KMS-11 (cell line): ENCODE measurements around the gene CAMKV.

Experiments used
- H2AFZ ChIP-seq: fragments of 200-600 bp; sonication (generic); 2 replicates; pipeline ENCODE4 v1.6.1; 2016; ENCODE audit warnings: antibody characterized with exemption, mixed run types, low read depth
- H3K27ac ChIP-seq: fragments of 200-600 bp; sonication (generic); 2 replicates; pipeline ENCODE4 v1.6.1; 2016; ENCODE audit warnings: mild to moderate bottlenecking, mixed run types
- H3K27me3 ChIP-seq: fragments of 200-600 bp; sonication (generic); 2 replicates; pipeline ENCODE4 v1.6.1; 2017; ENCODE audit warnings: mild to moderate bottlenecking, low read depth, mixed run types, moderate library complexity; ENCODE audit not compliant: insufficient read depth
- H3K36me3 ChIP-seq: fragments of 200-600 bp; sonication (generic); 2 replicates; pipeline ENCODE4 v1.6.1; 2017; ENCODE audit warnings: mild to moderate bottlenecking, mixed run types; ENCODE audit not compliant: insufficient read depth
- H3K4me1 ChIP-seq: fragments of 200-600 bp; sonication (generic); 2 replicates; pipeline ENCODE4 v1.6.1; 2016; ENCODE audit warnings: mild to moderate bottlenecking, low read depth, mixed run types; ENCODE audit not compliant: poor library complexity, severe bottlenecking
- H3K4me2 ChIP-seq: fragments of 200-600 bp; sonication (generic); 2 replicates; pipeline ENCODE4 v1.7.0; 2016; ENCODE audit warnings: mild to moderate bottlenecking, mixed run types
- H3K4me3 ChIP-seq: fragments of 200-600 bp; sonication (generic); IDR thresholded peaks from 2 replicates; pipeline ENCODE4 v1.6.1; 2017; ENCODE audit warnings: low read depth, low read length, mixed read lengths; ENCODE audit not compliant: insufficient read depth
- H3K79me2 ChIP-seq: fragments of 200-600 bp; sonication (generic); 2 replicates; pipeline ENCODE4 v1.6.1; 2016; ENCODE audit warnings: low read depth, mixed run types; ENCODE audit not compliant: insufficient read depth
- H3K9ac ChIP-seq: fragments of 200-600 bp; sonication (generic); 2 replicates; pipeline ENCODE4 v1.6.1; 2016; ENCODE audit warnings: mild to moderate bottlenecking, mixed run types
- H4K20me1 ChIP-seq: fragments of 200-600 bp; sonication (generic); 2 replicates; pipeline ENCODE4 v1.6.1; 2016; ENCODE audit warnings: mild to moderate bottlenecking, mixed run types; ENCODE audit not compliant: insufficient read depth
- TF ChIP-seq, protein P1 (sequence below): fragments of 200-600 bp; sonication (generic); conservative IDR thresholded peaks from 2 replicates; pipeline ENCODE4 v1.6.1; 2017; ENCODE audit warnings: low read depth, mild to moderate bottlenecking, antibody characterized with exemption, low read length, moderate library complexity, mixed read lengths

Gene CAMKV

DNA sequence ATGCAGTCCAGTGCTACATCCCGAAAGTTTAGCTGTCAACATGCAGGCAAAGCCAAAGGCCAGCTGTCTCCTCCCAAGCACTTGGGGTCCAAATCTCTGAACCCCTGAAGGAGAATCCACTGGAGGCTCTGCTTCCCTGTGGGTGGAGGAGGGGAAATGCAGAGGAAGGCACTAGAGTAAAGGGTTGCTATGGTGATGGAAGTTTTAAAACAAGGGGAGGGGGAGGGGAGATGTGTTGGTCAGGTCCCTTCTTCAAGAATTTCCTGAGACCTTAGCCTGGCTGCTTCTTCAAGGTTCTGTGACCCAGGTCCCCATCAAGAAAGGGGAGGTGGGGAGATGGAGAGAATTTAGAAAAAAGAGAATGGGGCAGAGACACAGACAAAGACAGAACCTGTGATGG is 2.3 kb downstream of the CAMKV start:
- Histone ChIP-seq H3K36me3 (no peaks in the 10 kb centered on the region), H3K4me3 (no peak overlapping the region), H3K4me2 (no peak overlapping the region), H3K27ac (no peak overlapping the region), H4K20me1 (no peaks in the 10 kb centered on the region), H3K4me1 (no peaks in the 10 kb centered on the region), H3K27me3 (peaks cover 2% of the 10 kb centered on the region; the same call in 1 of the 2 replicates), H2AFZ (no peak overlapping the region), H3K9ac (no peak overlapping the region), H3K79me2 (no peaks in the 10 kb centered on the region)
- TF ChIP-seq, protein P1, sequence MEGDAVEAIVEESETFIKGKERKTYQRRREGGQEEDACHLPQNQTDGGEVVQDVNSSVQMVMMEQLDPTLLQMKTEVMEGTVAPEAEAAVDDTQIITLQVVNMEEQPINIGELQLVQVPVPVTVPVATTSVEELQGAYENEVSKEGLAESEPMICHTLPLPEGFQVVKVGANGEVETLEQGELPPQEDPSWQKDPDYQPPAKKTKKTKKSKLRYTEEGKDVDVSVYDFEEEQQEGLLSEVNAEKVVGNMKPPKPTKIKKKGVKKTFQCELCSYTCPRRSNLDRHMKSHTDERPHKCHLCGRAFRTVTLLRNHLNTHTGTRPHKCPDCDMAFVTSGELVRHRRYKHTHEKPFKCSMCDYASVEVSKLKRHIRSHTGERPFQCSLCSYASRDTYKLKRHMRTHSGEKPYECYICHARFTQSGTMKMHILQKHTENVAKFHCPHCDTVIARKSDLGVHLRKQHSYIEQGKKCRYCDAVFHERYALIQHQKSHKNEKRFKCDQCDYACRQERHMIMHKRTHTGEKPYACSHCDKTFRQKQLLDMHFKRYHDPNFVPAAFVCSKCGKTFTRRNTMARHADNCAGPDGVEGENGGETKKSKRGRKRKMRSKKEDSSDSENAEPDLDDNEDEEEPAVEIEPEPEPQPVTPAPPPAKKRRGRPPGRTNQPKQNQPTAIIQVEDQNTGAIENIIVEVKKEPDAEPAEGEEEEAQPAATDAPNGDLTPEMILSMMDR, result no peak

DNA sequence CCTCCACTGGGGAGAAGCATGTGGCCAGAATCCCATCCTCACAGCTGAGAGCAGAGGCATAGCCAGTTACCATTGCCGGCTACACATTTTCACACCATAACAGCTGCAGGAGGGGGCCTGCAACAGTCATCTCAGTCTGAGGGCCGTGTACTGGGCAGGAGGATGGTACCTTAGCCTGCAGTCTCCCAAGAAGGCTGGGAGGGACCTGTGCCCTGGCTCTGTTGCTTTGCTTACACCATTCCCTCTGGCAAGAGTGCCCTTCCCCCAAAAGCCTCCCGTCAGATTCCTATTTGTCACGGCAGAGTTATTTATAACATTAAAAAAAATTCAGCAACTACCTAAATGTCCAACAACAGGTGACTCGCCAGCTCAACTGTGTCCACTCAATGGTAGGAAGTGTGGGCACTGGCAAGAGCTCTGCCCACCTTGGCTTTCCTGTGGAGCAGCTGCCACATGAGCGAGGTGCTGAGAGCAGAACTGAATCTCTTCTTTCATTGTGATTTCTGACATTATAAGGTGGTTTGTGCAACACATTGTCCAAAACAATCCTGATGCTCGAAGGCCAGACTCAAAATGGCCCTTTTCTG is 4.4 kb downstream of the CAMKV start:
- Histone ChIP-seq H3K4me3 (no peak overlapping the region), H2AFZ (no peak overlapping the region), H3K4me1 (no peaks in the 10 kb centered on the region), H3K36me3 (no peaks in the 10 kb centered on the region), H3K27me3 (peaks cover 2% of the 10 kb centered on the region; the same call in 1 of the 2 replicates), H3K4me2 (no peak overlapping the region), H3K9ac (no peak overlapping the region), H3K79me2 (no peaks in the 10 kb centered on the region), H3K27ac (no peak overlapping the region), H4K20me1 (no peaks in the 10 kb centered on the region)
- TF ChIP-seq, protein P1, result no peak

DNA sequence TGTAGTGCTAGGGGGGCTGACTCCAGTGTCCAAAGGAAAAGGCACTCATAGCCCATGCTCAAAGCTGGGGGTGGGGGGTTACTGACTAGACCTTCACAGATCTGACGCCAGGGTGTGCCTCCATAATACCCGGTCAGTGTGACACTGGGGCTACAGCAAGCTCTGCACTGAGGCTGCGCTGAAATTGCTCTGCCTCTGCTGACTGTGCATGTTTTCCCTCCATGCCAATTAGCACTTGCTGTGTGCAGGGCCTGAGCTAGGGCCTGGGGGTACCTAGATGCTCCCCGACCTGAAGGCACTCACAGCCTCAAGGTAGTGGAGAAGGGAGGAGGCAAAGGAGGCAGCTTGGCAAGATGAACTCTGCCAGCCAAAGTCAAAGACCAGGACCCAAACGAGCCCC is 5.2 kb downstream of the CAMKV start:
- Histone ChIP-seq H3K4me1 (no peaks in the 10 kb centered on the region), H3K27ac (no peak overlapping the region), H3K4me2 (no peak overlapping the region), H3K36me3 (no peaks in the 10 kb centered on the region), H4K20me1 (no peaks in the 10 kb centered on the region), H3K79me2 (no peaks in the 10 kb centered on the region), H3K27me3 (peaks cover 2% of the 10 kb centered on the region; the same call in 1 of the 2 replicates), H3K9ac (no peak overlapping the region), H2AFZ (no peak overlapping the region), H3K4me3 (no peak overlapping the region)
- TF ChIP-seq, protein P1, result no peak

DNA sequence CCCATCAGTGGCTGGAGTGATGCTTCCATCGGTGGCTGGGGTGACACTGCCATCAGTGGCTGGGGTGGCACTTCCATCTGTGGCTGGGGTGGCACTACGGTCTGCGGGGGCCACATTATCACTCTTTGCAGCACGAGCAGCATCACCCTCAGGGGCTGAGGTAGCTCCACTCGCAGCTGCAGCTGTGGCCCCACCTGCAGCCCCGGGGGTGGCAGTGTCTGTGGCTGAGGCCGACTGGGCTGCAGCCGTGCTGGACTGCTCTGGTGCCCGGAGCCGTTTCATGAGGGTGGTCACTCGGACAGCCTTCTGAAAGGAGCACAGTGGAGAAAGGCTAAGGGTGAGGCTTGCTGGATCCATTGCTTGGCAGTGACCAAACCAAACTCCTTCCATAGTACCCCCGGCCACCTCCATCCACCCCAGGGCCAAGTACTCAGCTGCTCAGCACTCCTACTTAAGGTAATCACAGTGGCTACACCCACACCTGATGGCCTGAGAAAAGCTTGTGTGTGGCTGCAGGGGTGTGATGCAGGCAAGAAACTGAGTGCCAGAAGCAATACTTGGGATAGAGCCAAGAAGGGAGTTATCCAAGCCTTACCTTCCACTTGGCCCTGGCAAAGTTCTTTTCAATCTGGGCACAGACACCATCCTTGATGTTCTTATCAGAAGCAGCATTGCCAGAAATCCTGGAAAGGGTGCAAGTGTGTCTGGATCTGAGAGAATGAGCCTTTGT is 10.0 kb downstream of the CAMKV start:
- H3K36me3 ChIP-seq, result no peaks in the 10 kb centered on the region
- 0 out of 2 replicates have a peak, but pooled peaks cover 2% of the 10 kb centered on the region for H3K27me3 ChIP-seq
- no peaks in the 10 kb centered on the region for H3K4me1 ChIP-seq
- H3K9ac ChIP-seq, result no peak overlapping the region
- H3K4me2 ChIP-seq, result no peak overlapping the region
- TF ChIP-seq, protein P1, result no peak
- no peak overlapping the region for H3K27ac ChIP-seq
- H2AFZ ChIP-seq, result no peak overlapping the region
- H4K20me1 ChIP-seq, result no peaks in the 10 kb centered on the region
- peaks cover 14% of the 10 kb centered on the region; the same call in 1 of the 2 replicates for H3K79me2 ChIP-seq
- H3K4me3 ChIP-seq, result no peak overlapping the region
